ENCODE measurements around the gene HCK.

Gene HCK

GRCh38 chr20:32036252-32036651, 15.8 kb upstream of the HCK start:
- TF ChIP-seq CTCF (conservative IDR thresholded peaks at IDR 0.05; ENCODE audit: low read depth, low read length), result no peak
- DNase-seq (ENCODE audit: low read depth), result no peak
- no peak overlapping the region for H3K4me3 ChIP-seq (ENCODE audit: low read length)

GRCh38 chr20:32036716-32037485, 15.1 kb upstream of the HCK start:
- TF ChIP-seq CTCF (conservative IDR thresholded peaks at IDR 0.05; ENCODE audit: low read depth, low read length), result no peak
- no peak overlapping the region for H3K4me3 ChIP-seq (ENCODE audit: low read length)
- DNase-seq (ENCODE audit: low read depth), result no peak

DNA sequence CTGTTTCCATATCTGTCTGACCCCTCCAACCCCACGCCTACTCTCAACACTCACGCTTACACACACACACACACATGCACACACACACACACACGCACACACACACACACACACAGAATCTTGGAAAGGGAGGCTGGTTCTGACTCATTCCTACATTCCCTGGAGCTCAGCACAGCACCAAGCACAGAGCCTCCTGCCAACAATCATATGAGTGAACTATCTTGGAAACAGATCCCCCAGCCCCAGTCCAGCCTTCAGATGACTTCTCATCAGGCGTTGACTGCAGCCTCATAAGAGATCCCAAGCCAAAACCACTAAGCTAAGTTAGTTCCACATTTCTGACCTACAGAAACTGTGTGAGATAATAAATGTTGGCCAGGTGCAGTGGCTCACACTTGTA, 14.1 kb upstream of the HCK start:
- no peak overlapping the region for H3K4me3 ChIP-seq (ENCODE audit: low read length)
- DNase-seq (ENCODE audit: low read depth), result no peak

DNA sequence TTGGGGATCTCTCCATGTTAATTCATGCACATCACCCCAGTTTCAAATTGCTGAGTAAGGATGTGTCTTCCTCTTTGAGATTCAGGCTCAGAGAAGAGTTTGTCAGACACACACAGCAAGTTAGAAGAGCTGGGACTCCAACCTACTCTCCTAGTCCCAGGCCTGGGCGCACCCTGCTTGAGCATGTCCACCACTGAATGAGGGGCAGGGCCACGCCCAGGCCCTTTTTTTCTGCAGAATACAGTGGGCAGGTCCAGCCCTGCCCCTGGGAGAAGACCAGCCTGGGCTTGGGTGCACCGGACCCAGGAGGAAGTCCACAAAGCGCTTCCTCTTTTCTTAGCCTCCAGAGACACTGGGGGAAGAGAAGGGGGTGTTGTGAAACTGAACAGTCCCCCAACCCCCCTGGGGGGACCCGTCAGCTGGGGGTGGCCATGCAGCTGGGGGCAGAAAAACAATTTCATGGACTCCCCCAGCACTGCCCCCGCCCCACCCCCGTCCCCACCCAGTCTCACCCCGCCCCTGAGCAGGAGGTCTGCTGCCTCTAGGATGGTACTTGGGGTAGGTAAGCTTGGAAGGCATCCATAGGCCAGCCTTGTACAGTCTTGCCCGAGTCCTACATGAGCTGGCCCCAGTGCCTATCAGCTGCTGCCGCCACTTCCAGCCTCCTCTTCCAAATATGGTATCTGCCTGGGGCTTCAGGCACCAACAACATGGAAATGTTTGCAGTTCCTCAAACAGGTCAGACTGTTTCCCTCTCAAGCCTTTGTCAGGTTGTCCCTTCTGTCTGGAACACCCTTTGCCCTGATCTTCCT, 11.7 kb upstream of the HCK start:
- H3K4me3 ChIP-seq (ENCODE audit: low read length), result no peak overlapping the region
- no peak for TF ChIP-seq CTCF (conservative IDR thresholded peaks at IDR 0.05; ENCODE audit: low read depth, low read length)
- no peak for DNase-seq (ENCODE audit: low read depth)

More for the DNA sequence above, 14.1 kb upstream of the HCK start:
- TF ChIP-seq CTCF (conservative IDR thresholded peaks at IDR 0.05; ENCODE audit: low read depth, low read length), result no peak

- no peak for DNase-seq (ENCODE audit: low read depth)
- H3K4me3 ChIP-seq (ENCODE audit: low read length), result no peak overlapping the region
- TF ChIP-seq CTCF (conservative IDR thresholded peaks at IDR 0.05; ENCODE audit: low read depth, low read length), result no peak
Measured at GRCh38 chr20:32045999-32046398, 6.0 kb upstream of the HCK start.

GRCh38 chr20:32050324-32050841, 1.7 kb upstream of the HCK start:
- DNase-seq (ENCODE audit: low read depth), result no peak
- no peak for TF ChIP-seq CTCF (conservative IDR thresholded peaks at IDR 0.05; ENCODE audit: low read depth, low read length)
- no peak overlapping the region for H3K4me3 ChIP-seq (ENCODE audit: low read length)

Data from retinal pigment epithelial cell (primary cell).